ENCODE results near the gene PNPT1.
"Not testable (repeated sequence)": the region's sequence is repeated elsewhere in the genome, so short reads cannot be mapped to it uniquely, and the experiment has no call there.

PNPT1 gene

DNA sequence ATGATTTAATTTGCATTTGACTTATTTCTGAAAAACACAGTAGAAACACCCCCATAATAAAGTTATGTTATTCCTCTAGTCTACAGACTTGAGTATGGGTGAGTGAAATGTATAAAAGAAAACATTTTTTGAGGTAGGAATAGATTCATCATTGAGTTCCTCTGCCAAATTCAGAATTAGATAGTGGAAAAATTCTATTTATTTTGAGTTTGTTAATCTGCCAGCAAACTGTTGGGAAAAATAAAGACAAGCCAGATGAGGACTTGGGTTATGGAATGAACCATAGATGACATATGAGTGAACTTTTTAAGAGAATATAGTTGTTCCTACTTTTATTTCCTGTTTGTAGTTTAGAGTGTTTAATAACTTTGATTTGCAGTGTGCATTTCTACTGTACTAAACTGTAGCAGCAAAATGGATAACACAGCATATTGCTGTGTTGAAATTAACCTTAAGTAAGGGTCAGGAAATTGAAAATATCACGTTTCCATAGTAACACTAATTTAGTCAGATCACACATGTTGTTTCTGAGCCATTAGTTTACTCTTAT is 35.6 kb upstream of the PNPT1 start:
- ChIA-PET POLR2A (ENCODE audit: low non-redundant PET) (no interaction called here), CTCF (no interaction called here)
- DNase-seq (ENCODE audit: low spot score), result no peak
- H3K27ac ChIP-seq, result no peak overlapping the region
- TF ChIP-seq, protein P1, sequence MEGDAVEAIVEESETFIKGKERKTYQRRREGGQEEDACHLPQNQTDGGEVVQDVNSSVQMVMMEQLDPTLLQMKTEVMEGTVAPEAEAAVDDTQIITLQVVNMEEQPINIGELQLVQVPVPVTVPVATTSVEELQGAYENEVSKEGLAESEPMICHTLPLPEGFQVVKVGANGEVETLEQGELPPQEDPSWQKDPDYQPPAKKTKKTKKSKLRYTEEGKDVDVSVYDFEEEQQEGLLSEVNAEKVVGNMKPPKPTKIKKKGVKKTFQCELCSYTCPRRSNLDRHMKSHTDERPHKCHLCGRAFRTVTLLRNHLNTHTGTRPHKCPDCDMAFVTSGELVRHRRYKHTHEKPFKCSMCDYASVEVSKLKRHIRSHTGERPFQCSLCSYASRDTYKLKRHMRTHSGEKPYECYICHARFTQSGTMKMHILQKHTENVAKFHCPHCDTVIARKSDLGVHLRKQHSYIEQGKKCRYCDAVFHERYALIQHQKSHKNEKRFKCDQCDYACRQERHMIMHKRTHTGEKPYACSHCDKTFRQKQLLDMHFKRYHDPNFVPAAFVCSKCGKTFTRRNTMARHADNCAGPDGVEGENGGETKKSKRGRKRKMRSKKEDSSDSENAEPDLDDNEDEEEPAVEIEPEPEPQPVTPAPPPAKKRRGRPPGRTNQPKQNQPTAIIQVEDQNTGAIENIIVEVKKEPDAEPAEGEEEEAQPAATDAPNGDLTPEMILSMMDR (conservative IDR thresholded peaks at IDR 0.05; ENCODE audit: low read depth), result no peak

DNA sequence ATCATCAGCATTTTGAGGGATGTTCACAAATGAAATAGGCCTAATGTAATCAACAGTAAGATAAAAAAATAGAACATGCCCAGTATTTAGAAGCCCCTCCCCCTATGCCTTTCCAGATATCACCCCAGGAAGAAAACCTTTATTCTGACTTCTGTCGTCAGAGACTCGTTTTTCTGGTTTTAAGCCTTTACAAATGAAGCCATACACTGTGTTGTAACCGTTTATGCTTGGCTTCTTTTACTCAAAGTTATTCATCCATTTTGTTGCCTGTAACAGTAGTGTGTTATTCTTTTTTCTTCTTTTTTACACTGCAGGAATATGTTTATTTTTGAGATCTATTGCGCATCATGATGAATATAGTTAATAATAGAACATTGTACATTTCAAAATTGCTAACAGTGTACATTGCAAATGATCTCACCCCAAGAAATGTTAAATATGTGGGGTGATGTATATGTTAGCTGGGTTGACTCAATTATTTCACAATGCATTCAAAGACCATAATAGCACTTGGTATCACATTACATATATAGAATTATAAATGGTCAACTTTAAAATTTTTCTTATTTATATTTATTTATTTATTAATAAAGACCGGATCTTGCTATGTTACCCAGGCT is 28.1 kb upstream of the PNPT1 start:
- POLR2A ChIA-PET (ENCODE audit: low non-redundant PET), result no interaction called here
- TF ChIP-seq, protein P1 (conservative IDR thresholded peaks at IDR 0.05; ENCODE audit: low read depth), result no peak
- CTCF ChIA-PET, result interaction anchor here (1.3 kb wide), 1 partner anchor 50 kb away, joined by 3 read pairs; no protein-coding TSS in a partner anchor
- DNase-seq (ENCODE audit: low spot score), result peak; percentile 55
- H3K27ac ChIP-seq, result no peak overlapping the region

- TF ChIP-seq, protein P1 (conservative IDR thresholded peaks at IDR 0.05; ENCODE audit: low read depth), result no peak
- POLR2A ChIA-PET (ENCODE audit: low non-redundant PET), result no interaction called here
- CTCF ChIA-PET, result interaction anchor here (0.6 to 1.3 kb wide), 3 partner anchors 12 to 289 kb away, joined by 3 read pairs; no protein-coding TSS in a partner anchor
- no peak for DNase-seq (ENCODE audit: low spot score)
- H3K27ac ChIP-seq, result no peak overlapping the region
Measured at GRCh38 chr2:55720417-55720816, 26.8 kb upstream of the PNPT1 start.

GRCh38 chr2:55719852-55720251 is 26.2 kb upstream of the PNPT1 start:
- TF ChIP-seq, protein P1 (conservative IDR thresholded peaks at IDR 0.05; ENCODE audit: low read depth), result no peak
- ChIA-PET CTCF (interaction anchor here (0.6 to 0.7 kb wide), 2 partner anchors 13 to 290 kb away, joined by 3 read pairs; no protein-coding TSS in a partner anchor), POLR2A (ENCODE audit: low non-redundant PET) (no interaction called here)
- no peak for DNase-seq (ENCODE audit: low spot score)
- no peak overlapping the region for H3K27ac ChIP-seq

DNA sequence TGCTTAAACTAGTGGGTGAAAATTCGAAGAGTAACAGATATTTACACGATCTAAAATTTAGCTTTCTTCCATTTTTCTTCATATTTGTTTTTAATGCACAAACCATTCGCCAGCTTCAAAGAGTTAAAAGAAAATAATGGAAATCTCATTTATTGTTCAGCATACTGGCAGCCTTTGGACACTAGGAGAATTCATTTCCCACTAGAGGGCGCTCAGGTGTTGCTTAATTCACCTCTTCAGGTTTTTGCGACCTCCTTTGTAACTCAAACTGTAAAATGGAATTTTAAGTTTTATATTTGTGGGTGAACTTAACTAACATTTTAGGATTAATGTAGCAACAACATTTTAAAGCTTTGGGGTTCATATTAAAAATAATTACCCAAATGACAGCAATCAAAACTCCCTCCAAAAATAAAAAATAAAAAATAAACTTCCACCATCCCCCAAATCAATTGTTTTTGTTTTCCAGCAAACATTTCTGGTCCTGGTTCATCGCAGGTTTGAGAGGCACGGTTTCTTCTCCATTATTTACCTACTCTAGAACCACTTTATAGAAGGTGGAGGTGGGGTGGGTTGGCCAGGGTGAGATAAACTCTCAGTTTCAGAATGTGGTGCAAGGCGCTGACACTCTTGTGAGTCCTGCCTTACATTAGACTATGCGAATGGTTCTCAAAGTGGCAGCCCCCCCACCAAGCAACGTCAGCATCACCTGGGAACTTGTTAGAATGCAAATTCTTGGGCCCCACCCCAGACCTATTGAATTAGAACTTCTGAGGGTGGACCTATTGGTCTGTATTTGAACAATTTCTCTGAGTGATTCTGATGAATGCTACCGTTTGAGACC is 24.7 kb upstream of the PNPT1 start:
- no peak overlapping the region for H3K27ac ChIP-seq
- TF ChIP-seq, protein P1 (conservative IDR thresholded peaks at IDR 0.05; ENCODE audit: low read depth), result peak; percentile 84
- DNase-seq (ENCODE audit: low spot score), result peak; percentile 58
- POLR2A ChIA-PET (ENCODE audit: low non-redundant PET), result no interaction called here
- CTCF ChIA-PET, result interaction anchor here (0.6 to 1.2 kb wide), 9 partner anchors 15 to 410 kb away, joined by 3 to 8 read pairs (median 4); no protein-coding TSS in a partner anchor

- TF ChIP-seq, protein P1 (conservative IDR thresholded peaks at IDR 0.05; ENCODE audit: low read depth), result no peak
- ChIA-PET POLR2A (ENCODE audit: low non-redundant PET) (no interaction called here), CTCF (no interaction called here)
- no peak overlapping the region for H3K27ac ChIP-seq
- no peak for DNase-seq (ENCODE audit: low spot score)
Measured at GRCh38 chr2:55715626-55716025, 22.0 kb upstream of the PNPT1 start.

GRCh38 chr2:55715178-55715577 is 21.5 kb upstream of the PNPT1 start:
- POLR2A ChIA-PET (ENCODE audit: low non-redundant PET); DNase-seq (ENCODE audit: low spot score); CTCF ChIA-PET: not testable (repeated sequence)

More at GRCh38 chr2:55715178-55715577, 21.5 kb upstream of the PNPT1 start:
- not testable (repeated sequence) for H3K27ac ChIP-seq
